Tibial nerve (tissue), 4 donors: Measurements from ENCODE around the gene GATAD2A.

Experiments
- CTCF ChIP-seq, 5 experiments: fragments of 200-600 bp in 3 of 5; fragments of 450-650 bp in 2 of 5; sonication (generic) in 3 of 5; IDR thresholded peaks; one replicate each; pipeline ENCODE4 v1.5.1; 2016 to 2019; ENCODE audit warnings: antibody characterized with exemption in 5 of 5, mild to moderate bottlenecking in 3 of 5, moderate library complexity in 2 of 5
- EP300 ChIP-seq, 2 donors: sonication (generic); formaldehyde crosslinking; IDR thresholded peaks; one replicate each; pipeline ENCODE4 v1.6.1; 2017; ENCODE audit warnings: antibody characterized with exemption in 2 of 2, mild to moderate bottlenecking in 1 of 2
- POLR2A ChIP-seq, 2 donors: fragments of 450-650 bp; IDR thresholded peaks; one replicate each; pipeline ENCODE4 v1.6.1; 2017; ENCODE audit warnings: antibody characterized with exemption in 2 of 2, mild to moderate bottlenecking in 2 of 2, moderate library complexity in 2 of 2

GRCh38 chr19:19477705-19478383, 72.4 kb downstream of the GATAD2A start:
- TF ChIP-seq CTCF (IDR thresholded peaks at IDR 0.05) (no peak), EP300 (IDR thresholded peaks at IDR 0.05) (no peak), POLR2A (IDR thresholded peaks at IDR 0.05) (no peak)
